Smooth muscle cell (in vitro differentiated cells): ENCODE results near the gene ARMH1. TPM values are rescaled to one million over a fixed set of nuclear protein-coding genes. Genes with fewer than 3 reads are reported as not detected.

Experiments
- DNase-seq: peaks from one replicate; lab custom pipeline; 2025; ENCODE audit not compliant: unreplicated experiment; lab: John Stamatoyannopoulos, UW
- H2AFZ ChIP-seq: fragments of 200-600 bp; sonication (generic); 2 replicates; pipeline ENCODE4 v1.6.0; 2016; ENCODE audit warnings: antibody characterized with exemption, low read depth, mild to moderate bottlenecking
- H3F3A ChIP-seq: fragments of 200-600 bp; sonication (generic); 2 replicates; pipeline ENCODE4 v1.6.0; 2017; ENCODE audit warnings: antibody characterized with exemption, low read depth
- H3K27ac ChIP-seq: fragments of 200-600 bp; sonication (generic); 2 replicates; pipeline ENCODE4 v1.5.1; 2016; ENCODE audit warnings: low read depth, mild to moderate bottlenecking
- H3K27me3 ChIP-seq: fragments of 200-600 bp; sonication (generic); 2 replicates; pipeline ENCODE4 v1.6.1; 2016; ENCODE audit warnings: low read depth, mild to moderate bottlenecking
- H3K36me3 ChIP-seq: fragments of 200-600 bp; sonication (generic); 2 replicates; pipeline ENCODE4 v1.5.1; 2016; ENCODE audit warnings: low read depth
- H3K4me1 ChIP-seq: fragments of 200-600 bp; sonication (generic); 2 replicates; pipeline ENCODE4 v1.5.1; 2016; ENCODE audit warnings: low read depth
- H3K4me2 ChIP-seq: fragments of 200-600 bp; sonication (generic); 2 replicates; pipeline ENCODE4 v1.6.0; 2016; ENCODE audit warnings: mild to moderate bottlenecking
- H3K4me3 ChIP-seq: fragments of 200-600 bp; sonication (generic); 2 replicates; pipeline ENCODE4 v1.5.1; 2016; ENCODE audit warnings: mild to moderate bottlenecking
- H3K79me2 ChIP-seq: fragments of 200-600 bp; sonication (generic); 2 replicates; pipeline ENCODE4 v1.6.0; 2016; ENCODE audit warnings: low read depth, mild to moderate bottlenecking
- H3K9ac ChIP-seq: fragments of 200-600 bp; sonication (generic); 2 replicates; pipeline ENCODE4 v1.6.0; 2016; ENCODE audit warnings: low read depth
- H3K9me3 ChIP-seq: fragments of 200-600 bp; sonication (generic); replicated peaks from 2 replicates; pipeline ENCODE4 v1.5.1; 2016; ENCODE audit warnings: low read depth
- H4K20me1 ChIP-seq: fragments of 200-600 bp; sonication (generic); 2 replicates; pipeline ENCODE4 v1.6.0; 2016; ENCODE audit warnings: low read depth
- WGBS: methylation state at CpG from one replicate; pipeline ENCODE4 v1.1.7; 2016; ENCODE audit warnings: low lambda C conversion rate; 5-methylcytosine and 5-hydroxymethylcytosine counted together
- polyA plus RNA-seq: library from polyadenylated mRNA; unstranded; fragments of >200 nt; fragmentation: Nextera tagmentation; extraction: Ambion mirVana; gene quantifications from 2 replicates; pipeline ENCODE4 v1.2.1, GENCODE V29; 2016
- total RNA-seq: library from RNA; depleted of rRNA; stranded (reverse); fragments of >200 nt; gene quantifications from 2 replicates; pipeline ENCODE4 v1.2.3, GENCODE V29; 2014
- TF ChIP-seq, protein P1 (sequence below): fragments of 200-600 bp; sonication (generic); IDR thresholded peaks from 2 replicates; pipeline ENCODE4 v1.5.1; 2017; ENCODE audit warnings: borderline replicate concordance, mild to moderate bottlenecking, antibody characterized with exemption; ENCODE audit not compliant: insufficient read depth, poor library complexity, severe bottlenecking

Gene ARMH1
- total and polyA plus RNA-seq, 2 experiments from 2014 or later: 1.5 to 8.3 TPM

DNA sequence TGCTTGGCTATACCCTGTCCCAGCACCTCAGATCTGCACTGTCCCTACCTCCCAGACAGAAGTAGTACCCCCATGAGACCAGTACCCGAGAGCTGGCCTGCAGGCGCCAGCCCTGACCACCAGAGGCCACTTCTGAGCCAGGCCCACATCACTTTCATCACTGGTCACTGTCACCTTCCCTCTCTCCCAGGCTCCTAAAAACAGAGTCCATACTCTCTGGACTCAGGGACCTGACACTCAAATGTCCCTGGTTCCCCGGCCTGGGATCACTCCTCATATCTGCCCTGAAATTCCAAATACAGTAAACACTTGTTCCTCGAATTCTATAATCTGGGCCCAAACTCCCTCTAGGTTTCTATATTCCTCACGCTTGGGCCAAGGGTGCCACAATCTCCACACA, 18.9 kb upstream of the ARMH1 start:
- Histone ChIP-seq H3K9me3 (no peaks in the 10 kb centered on the region), H3F3A (no peaks in the 10 kb centered on the region), H2AFZ (no peak overlapping the region), H3K79me2 (no peaks in the 10 kb centered on the region), H3K36me3 (no peaks in the 10 kb centered on the region), H3K27ac (no peak overlapping the region), H3K27me3 (no peaks in the 10 kb centered on the region), H4K20me1 (no peaks in the 10 kb centered on the region), H3K4me2 (no peak overlapping the region), H3K9ac (no peak overlapping the region), H3K4me1 (no peaks in the 10 kb centered on the region), H3K4me3 (no peak overlapping the region)
- WGBS: 63% methylated on average over 5 of the region's 5 CpGs
- TF ChIP-seq, protein P1, sequence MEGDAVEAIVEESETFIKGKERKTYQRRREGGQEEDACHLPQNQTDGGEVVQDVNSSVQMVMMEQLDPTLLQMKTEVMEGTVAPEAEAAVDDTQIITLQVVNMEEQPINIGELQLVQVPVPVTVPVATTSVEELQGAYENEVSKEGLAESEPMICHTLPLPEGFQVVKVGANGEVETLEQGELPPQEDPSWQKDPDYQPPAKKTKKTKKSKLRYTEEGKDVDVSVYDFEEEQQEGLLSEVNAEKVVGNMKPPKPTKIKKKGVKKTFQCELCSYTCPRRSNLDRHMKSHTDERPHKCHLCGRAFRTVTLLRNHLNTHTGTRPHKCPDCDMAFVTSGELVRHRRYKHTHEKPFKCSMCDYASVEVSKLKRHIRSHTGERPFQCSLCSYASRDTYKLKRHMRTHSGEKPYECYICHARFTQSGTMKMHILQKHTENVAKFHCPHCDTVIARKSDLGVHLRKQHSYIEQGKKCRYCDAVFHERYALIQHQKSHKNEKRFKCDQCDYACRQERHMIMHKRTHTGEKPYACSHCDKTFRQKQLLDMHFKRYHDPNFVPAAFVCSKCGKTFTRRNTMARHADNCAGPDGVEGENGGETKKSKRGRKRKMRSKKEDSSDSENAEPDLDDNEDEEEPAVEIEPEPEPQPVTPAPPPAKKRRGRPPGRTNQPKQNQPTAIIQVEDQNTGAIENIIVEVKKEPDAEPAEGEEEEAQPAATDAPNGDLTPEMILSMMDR: peak; percentile 46
- DNase-seq: no peak

DNA sequence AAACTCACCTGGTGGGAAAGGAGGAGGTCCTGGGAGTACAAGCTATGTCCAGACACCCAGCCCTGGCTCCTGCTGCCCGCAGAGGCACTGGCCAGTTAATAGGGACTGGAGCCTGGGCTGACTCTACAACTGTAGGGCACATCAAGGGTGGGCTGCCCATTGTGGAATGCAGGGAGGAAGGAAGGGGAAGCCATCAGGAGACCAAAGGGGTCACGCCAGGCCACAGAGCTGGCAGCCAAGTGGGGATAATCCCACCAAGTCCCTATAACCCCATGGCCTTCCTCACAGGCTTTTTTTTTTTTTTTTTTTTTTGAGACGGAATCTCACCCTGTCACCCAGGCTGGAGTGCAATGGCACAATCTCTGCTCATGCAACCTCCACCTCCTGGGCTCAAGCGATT, 14.9 kb upstream of the ARMH1 start:
- H3K79me2 ChIP-seq: no peaks in the 10 kb centered on the region
- H3K9ac ChIP-seq: no peak overlapping the region
- no peak overlapping the region for H3K4me3 ChIP-seq
- no peak overlapping the region for H3K27ac ChIP-seq
- no peaks in the 10 kb centered on the region for H3K36me3 ChIP-seq
- no peak for DNase-seq
- no peaks in the 10 kb centered on the region for H4K20me1 ChIP-seq
- H3K4me1 ChIP-seq: no peaks in the 10 kb centered on the region
- TF ChIP-seq, protein P1: no peak
- no peaks in the 10 kb centered on the region for H3K27me3 ChIP-seq
- H2AFZ ChIP-seq: no peak overlapping the region
- WGBS: 88% methylated on average over 4 of the region's 4 CpGs
- no peaks in the 10 kb centered on the region for H3K9me3 ChIP-seq
- no peak overlapping the region for H3K4me2 ChIP-seq
- no peaks in the 10 kb centered on the region for H3F3A ChIP-seq

DNA sequence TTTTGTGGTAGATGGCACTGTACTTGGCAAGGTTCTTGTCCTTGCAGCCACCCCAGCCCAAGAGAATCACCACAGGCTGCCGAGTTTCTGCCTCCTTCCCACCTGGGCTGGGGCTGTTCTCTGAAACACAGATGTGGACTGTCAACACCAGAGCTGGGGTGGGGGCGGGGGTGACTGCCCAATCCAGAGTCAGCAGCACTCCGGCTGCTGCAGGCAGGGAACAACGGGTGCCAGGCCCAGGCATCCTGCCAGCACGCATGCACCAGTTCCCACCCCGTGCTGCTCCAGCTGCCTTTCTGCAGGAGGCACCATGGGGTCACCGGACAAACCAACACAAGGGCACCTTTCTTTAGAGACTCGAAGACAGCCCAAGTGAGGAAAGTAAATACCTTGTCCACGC, 14.3 kb upstream of the ARMH1 start:
- H3K4me1 ChIP-seq: no peaks in the 10 kb centered on the region
- H3K4me2 ChIP-seq: no peak overlapping the region
- H3K4me3 ChIP-seq: no peak overlapping the region
- TF ChIP-seq, protein P1: no peak
- H3K9ac ChIP-seq: no peak overlapping the region
- no peak overlapping the region for H3K27ac ChIP-seq
- H3K9me3 ChIP-seq: no peaks in the 10 kb centered on the region
- H3K79me2 ChIP-seq: no peaks in the 10 kb centered on the region
- H4K20me1 ChIP-seq: no peaks in the 10 kb centered on the region
- no peak overlapping the region for H2AFZ ChIP-seq
- DNase-seq: no peak
- WGBS: 91% methylated on average over 9 of the region's 9 CpGs
- H3F3A ChIP-seq: no peaks in the 10 kb centered on the region
- H3K27me3 ChIP-seq: no peaks in the 10 kb centered on the region
- no peaks in the 10 kb centered on the region for H3K36me3 ChIP-seq

DNA sequence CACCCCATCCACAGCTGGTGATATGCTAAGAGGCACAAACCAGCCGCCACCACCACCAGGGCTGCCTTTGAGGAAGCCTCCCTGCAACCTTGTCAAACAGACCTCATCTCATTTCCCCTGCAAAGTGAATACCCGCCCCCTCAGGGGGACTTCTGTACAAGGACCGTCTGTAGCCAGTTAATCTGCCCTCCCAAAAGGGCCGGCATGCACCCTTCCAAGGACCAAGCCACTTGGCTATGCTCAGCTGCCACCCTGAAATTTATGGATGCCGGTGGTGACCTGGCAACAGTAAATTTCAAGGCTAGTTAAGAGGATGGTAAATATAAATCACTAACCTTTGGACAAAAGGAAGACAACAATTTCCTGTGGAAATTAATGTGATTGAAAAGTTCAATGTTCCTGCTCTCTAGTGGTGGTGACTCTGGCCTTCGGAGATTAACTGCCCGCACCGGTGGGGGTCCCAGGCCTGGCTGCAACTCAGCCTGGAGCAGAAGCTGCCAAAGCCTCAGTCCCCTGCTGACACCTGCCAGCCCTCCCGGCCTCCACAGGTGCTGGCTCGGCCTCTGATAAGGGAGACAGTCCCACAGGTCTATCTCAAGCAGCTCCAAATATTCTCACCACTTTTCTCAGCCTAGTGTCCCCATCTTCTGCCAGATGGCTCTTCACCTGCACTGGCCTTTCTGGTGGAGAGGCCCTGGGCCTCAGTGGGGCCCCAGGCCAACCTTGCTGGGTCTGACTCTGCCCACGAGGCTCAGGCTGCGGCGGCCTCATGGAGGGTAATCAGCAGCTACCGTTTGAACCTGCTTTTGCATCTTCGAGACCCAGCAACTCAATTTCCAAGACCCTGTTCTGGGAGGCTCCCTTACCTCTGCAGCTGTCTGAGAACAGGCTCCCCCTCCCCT, 12.5 kb upstream of the ARMH1 start:
- no peak overlapping the region for H2AFZ ChIP-seq
- no peaks in the 10 kb centered on the region for H3K36me3 ChIP-seq
- no peak for DNase-seq
- no peaks in the 10 kb centered on the region for H3K9me3 ChIP-seq
- H3K4me1 ChIP-seq: no peaks in the 10 kb centered on the region
- TF ChIP-seq, protein P1: no peak
- no peak overlapping the region for H3K4me3 ChIP-seq
- no peak overlapping the region for H3K4me2 ChIP-seq
- no peaks in the 10 kb centered on the region for H3K79me2 ChIP-seq
- no peak overlapping the region for H3K9ac ChIP-seq
- no peaks in the 10 kb centered on the region for H3K27me3 ChIP-seq
- H3K27ac ChIP-seq: no peak overlapping the region
- WGBS: 93% methylated on average over 15 of the region's 15 CpGs
- H3F3A ChIP-seq: no peaks in the 10 kb centered on the region
- H4K20me1 ChIP-seq: no peaks in the 10 kb centered on the region
